Tibial nerve (tissue), 4 donors: ENCODE measurements around the gene CIB4. TPM values are rescaled to one million over a fixed set of nuclear protein-coding genes. Genes with fewer than 3 reads are reported as not detected.

Source experiments
- DNase-seq, 2 donors: peaks; one replicate each; pipeline ENCODE4 v3.0.0-alpha.2; 2019; ENCODE audit warnings: low spot score in 2 of 2
- H3K27ac ChIP-seq, 4 donors: fragments of 200-600 bp; sonication (generic) in 3 of 4; one replicate each; pipeline ENCODE4 v1.5.1; 2017 to 2019; ENCODE audit warnings: mild to moderate bottlenecking in 1 of 4
- H3K27me3 ChIP-seq, 2 donors: fragments of 200-600 bp; sonication (generic) in 1 of 2; one replicate each; pipeline versions ENCODE4 v1.5.1 to v1.6.0; 2017 to 2019
- H3K36me3 ChIP-seq, 3 donors: fragments of 200-600 bp; sonication (generic); one replicate each; pipeline ENCODE4 v1.5.1; 2018 to 2019
- H3K4me1 ChIP-seq, 4 donors: fragments of 200-600 bp; sonication (generic) in 3 of 4; one replicate each; pipeline ENCODE4 v1.5.1; 2017 to 2019
- H3K4me3 ChIP-seq, 4 donors: fragments of 200-600 bp; sonication (generic) in 3 of 4; one replicate each; pipeline ENCODE4 v1.5.1; 2017 to 2019; ENCODE audit warnings: mild to moderate bottlenecking in 1 of 4, moderate library complexity in 1 of 4
- H3K9me3 ChIP-seq, 4 donors: fragments of 200-600 bp; sonication (generic) in 3 of 4; one replicate each; pipeline ENCODE4 v1.5.1; 2017 to 2019
- EP300 ChIP-seq, 2 donors: sonication (generic); formaldehyde crosslinking; IDR thresholded peaks; one replicate each; pipeline ENCODE4 v1.6.1; 2017; ENCODE audit warnings: antibody characterized with exemption in 2 of 2, mild to moderate bottlenecking in 1 of 2
- POLR2A ChIP-seq, 2 donors: fragments of 450-650 bp; IDR thresholded peaks; one replicate each; pipeline ENCODE4 v1.6.1; 2017; ENCODE audit warnings: antibody characterized with exemption in 2 of 2, mild to moderate bottlenecking in 2 of 2, moderate library complexity in 2 of 2
- WGBS, 2 donors: methylation state at CpG; one replicate each; pipeline ENCODE4 v1.1.5; 2018; 5-methylcytosine and 5-hydroxymethylcytosine counted together
- total RNA-seq, 4 donors: library from RNA; depleted of rRNA; stranded (reverse); fragments of >200 nt; gene quantifications; one replicate each; pipeline ENCODE4 v1.1.0, GENCODE V29; 2016
- TF ChIP-seq, protein P1 (sequence below), 5 experiments: fragments of 200-600 bp in 3 of 5; fragments of 450-650 bp in 2 of 5; sonication (generic) in 3 of 5; IDR thresholded peaks; one replicate each; pipeline ENCODE4 v1.5.1; 2016 to 2019; ENCODE audit warnings: antibody characterized with exemption in 5 of 5, mild to moderate bottlenecking in 3 of 5, moderate library complexity in 2 of 5

Gene CIB4
- total RNA-seq, 4 donors from 2014 or later: not detected

DNA sequence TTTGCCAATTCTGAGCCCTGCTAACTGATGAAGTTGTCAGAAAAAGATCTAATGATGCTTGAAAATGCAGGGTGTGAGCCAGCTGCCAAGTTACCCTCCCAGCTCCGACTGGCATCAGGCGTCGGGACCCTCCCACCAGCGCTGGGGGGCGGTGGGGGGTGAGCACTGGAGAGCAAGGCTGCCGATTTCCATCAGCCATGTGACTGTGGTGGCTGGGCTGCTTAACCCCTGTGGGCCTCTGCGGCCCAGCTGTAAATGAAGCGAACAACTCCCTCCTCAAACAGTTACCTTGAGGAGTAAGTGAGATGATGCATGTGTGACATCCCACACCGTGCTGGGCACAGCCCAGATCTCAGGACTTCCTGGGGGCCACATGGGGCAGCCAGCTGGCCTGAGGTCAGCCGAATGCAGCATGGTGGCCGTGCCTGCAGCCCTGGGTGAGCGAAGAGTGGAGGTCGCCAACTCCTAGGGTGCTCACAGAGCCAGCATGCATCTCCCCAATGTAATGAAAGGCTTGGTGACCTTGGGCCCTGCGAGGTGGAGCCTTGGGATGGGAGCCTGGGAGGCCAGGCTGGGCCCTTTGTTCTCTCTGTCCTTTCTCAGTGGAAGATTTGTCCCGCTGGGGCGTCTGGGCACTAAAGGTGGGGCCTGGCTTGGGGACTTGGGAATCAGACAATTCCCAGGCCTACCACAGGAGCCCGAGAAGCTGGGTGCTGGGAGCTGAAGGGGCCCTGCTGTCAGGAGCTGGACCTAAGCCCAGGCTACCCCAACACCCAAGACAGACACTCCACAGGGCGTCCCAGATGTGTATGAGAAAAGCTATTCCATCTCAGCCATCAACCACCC is 25.1 kb downstream of the CIB4 start:
- H3K27ac ChIP-seq: no peak overlapping the region
- 46 to 66% methylated on average over 11 to 17 of the region's 18 CpGs for WGBS, 2 donors

DNA sequence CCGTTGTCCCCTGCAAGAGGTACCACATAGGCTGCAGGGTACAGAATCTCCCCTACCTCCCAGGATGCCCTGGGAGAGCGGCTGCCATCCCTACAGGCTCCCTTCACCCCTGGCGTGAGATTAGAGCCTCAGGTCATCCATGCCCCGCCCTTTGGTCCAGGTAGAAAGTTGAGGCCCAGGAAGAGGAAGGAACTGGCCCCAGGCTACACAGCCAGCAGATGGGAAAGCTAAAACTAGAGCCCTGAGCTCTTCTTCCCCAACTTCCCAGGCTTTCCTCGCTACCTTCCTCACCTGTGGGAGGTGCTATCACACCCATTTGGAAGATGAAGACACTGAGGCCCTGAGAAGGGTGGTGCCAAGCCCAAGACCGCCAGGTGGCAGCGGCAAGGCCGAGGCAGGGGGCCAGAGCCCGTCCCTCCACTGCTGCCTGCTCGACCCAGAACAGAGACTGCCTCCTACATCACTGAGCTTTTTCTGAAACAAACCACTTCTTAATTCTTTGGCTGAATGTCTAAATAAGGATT is 25.8 kb downstream of the CIB4 start:
- DNase-seq: no peak
- H3K27me3 ChIP-seq: peaks cover 0 to 20% of the 10 kb centered on the region in 2 donors
- H3K36me3 ChIP-seq: no peaks in the 10 kb centered on the region
- H3K4me3 ChIP-seq: no peak overlapping the region
- H3K4me1 ChIP-seq: peaks cover 0 to 36% (median 2%) of the 10 kb centered on the region in 4 donors
- H3K9me3 ChIP-seq: no peaks in the 10 kb centered on the region
- no peak overlapping the region for H3K27ac ChIP-seq
- TF ChIP-seq, protein P1, sequence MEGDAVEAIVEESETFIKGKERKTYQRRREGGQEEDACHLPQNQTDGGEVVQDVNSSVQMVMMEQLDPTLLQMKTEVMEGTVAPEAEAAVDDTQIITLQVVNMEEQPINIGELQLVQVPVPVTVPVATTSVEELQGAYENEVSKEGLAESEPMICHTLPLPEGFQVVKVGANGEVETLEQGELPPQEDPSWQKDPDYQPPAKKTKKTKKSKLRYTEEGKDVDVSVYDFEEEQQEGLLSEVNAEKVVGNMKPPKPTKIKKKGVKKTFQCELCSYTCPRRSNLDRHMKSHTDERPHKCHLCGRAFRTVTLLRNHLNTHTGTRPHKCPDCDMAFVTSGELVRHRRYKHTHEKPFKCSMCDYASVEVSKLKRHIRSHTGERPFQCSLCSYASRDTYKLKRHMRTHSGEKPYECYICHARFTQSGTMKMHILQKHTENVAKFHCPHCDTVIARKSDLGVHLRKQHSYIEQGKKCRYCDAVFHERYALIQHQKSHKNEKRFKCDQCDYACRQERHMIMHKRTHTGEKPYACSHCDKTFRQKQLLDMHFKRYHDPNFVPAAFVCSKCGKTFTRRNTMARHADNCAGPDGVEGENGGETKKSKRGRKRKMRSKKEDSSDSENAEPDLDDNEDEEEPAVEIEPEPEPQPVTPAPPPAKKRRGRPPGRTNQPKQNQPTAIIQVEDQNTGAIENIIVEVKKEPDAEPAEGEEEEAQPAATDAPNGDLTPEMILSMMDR (IDR thresholded peaks at IDR 0.05): no peak
- TF ChIP-seq EP300 (IDR thresholded peaks at IDR 0.05) (no peak), POLR2A (IDR thresholded peaks at IDR 0.05) (no peak)
- WGBS, 2 donors: 49 to 81% methylated on average over 10 of the region's 10 CpGs

More for the DNA sequence above, 25.1 kb downstream of the CIB4 start:
- DNase-seq: no peak
- H3K36me3 ChIP-seq: no peaks in the 10 kb centered on the region
- H3K4me1 ChIP-seq: peaks cover 0 to 36% (median 2%) of the 10 kb centered on the region in 4 donors
- TF ChIP-seq, protein P1 (IDR thresholded peaks at IDR 0.05): no peak
- TF ChIP-seq EP300 (IDR thresholded peaks at IDR 0.05): no peak
- no peak for TF ChIP-seq POLR2A (IDR thresholded peaks at IDR 0.05)
- peaks cover 0 to 20% of the 10 kb centered on the region in 2 donors for H3K27me3 ChIP-seq
- H3K9me3 ChIP-seq: no peaks in the 10 kb centered on the region
- no peak overlapping the region for H3K4me3 ChIP-seq

DNA sequence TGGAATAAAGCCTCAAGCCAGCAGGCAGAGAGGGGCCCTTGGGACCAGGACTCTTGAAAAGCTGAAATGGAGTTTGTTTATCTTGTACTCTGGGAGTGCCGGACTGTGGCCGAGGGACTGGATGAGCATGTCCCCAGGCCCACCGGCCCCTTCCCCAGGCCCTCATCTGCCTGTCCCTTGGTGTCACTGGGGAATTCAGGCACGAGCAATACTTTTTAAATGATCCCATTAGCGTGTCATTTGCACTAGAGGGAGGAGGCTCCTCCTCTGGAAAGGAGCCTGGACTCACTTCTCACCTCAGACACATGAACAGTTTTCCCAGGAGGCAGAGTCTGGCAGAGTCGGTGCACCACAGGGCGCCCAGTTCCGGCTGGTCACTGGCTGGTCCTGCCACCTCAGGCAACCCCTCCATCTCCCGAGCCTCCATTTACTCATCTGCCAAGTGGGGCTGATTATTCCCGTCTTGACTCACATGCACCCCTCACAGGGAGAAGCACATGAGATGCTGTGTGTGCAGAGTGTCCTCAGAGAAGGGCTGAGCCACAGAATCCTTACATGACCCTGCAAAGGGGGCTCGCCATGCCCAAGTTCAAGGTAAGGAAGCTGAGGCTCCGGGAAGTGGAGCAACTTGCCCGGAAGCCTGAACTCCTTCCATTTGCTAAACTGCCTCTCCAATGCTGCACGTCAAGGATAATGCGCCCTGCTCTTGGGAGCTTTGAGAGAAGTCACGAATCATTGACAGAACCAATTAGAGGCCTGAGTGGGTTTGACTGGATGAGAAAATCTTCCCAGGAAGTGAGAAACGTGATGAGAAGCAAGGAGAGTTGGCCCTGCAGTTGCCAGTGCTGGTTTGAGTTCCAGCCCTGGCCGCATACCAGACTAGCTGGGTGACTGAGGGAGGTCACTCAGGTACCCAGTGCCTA is 26.7 kb downstream of the CIB4 start:
- H3K36me3 ChIP-seq: no peaks in the 10 kb centered on the region
- H3K9me3 ChIP-seq: no peaks in the 10 kb centered on the region
- 62 to 66% methylated on average over 18 of the region's 18 CpGs for WGBS, 2 donors
- no peak overlapping the region for H3K27ac ChIP-seq
- no peak overlapping the region for H3K4me3 ChIP-seq
- H3K4me1 ChIP-seq: peaks cover 0 to 36% (median 2%) of the 10 kb centered on the region in 4 donors
- no peak for DNase-seq
- peaks cover 0 to 20% of the 10 kb centered on the region in 2 donors for H3K27me3 ChIP-seq
- TF ChIP-seq EP300 (IDR thresholded peaks at IDR 0.05): no peak

DNA sequence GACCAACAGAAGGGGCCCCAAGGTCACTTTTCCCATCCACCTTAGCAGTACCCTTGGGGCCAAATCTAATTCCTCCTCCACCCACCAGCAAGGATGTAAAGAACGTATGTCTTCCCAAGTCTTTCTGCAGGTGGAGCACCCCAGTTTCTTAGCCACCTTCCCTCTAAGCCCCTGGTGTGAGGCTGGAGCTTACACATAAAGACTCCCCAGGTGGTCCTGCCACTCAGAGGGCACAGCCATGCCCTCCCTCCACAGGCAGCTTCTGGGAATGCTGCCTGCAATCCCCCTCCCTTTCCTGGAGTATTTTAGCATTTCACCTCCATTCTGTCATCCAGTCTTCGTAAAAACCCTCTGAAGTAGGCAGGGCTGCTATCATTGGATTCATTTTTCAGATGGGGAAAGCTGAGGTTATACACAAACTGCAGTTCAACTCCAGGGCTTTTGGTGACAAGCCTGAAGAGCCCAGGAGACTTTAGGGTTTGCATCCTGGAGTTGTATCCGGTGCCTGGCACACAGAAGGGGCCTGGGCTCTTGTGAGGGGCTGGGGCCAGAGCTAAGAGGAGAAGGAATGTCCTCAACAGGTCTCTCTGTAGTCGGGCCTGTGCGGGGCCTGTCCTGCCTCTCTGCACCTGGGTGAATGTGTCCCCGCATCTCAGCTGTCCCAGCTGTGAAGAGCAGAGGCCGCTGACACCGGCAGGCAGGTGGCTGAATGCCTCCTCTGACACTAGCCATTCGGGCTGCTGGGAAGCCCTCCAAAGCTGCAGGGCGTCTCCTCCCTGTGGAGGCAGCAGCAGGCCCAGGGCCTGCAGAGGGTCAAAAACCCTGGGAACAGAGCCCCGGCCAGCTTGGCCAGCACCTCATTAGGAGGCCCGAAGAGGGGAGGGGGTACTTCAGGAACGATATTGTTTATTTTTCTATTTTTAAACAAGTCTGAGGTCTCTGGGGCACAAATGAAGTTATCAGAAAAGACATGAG is 27.6 kb downstream of the CIB4 start:
- Histone ChIP-seq H3K27ac (no peak overlapping the region), H3K36me3 (no peaks in the 10 kb centered on the region), H3K27me3 (peaks cover 0 to 11% of the 10 kb centered on the region in 2 donors), H3K9me3 (no peaks in the 10 kb centered on the region), H3K4me3 (no peak overlapping the region), H3K4me1 (peaks cover 0 to 36% (median 2%) of the 10 kb centered on the region in 4 donors)
- WGBS, 2 donors: 47% methylated on average over 12 to 13 of the region's 13 CpGs
- DNase-seq: no peak
- TF ChIP-seq EP300 (IDR thresholded peaks at IDR 0.05) (no peak), POLR2A (IDR thresholded peaks at IDR 0.05) (no peak)
- TF ChIP-seq, protein P1 (IDR thresholded peaks at IDR 0.05): no peak
